ENCODE measurements around the gene SCN5A. TPM values are rescaled to one million over a fixed set of nuclear protein-coding genes. Genes with fewer than 3 reads are reported as not detected.

Gene SCN5A
- total and polyA plus RNA-seq, 2 of the 8 experiments (the other 6 are each of a cell fraction or from before 2014, with no cell fraction given): 4.8 to 11.4 TPM

DNA sequence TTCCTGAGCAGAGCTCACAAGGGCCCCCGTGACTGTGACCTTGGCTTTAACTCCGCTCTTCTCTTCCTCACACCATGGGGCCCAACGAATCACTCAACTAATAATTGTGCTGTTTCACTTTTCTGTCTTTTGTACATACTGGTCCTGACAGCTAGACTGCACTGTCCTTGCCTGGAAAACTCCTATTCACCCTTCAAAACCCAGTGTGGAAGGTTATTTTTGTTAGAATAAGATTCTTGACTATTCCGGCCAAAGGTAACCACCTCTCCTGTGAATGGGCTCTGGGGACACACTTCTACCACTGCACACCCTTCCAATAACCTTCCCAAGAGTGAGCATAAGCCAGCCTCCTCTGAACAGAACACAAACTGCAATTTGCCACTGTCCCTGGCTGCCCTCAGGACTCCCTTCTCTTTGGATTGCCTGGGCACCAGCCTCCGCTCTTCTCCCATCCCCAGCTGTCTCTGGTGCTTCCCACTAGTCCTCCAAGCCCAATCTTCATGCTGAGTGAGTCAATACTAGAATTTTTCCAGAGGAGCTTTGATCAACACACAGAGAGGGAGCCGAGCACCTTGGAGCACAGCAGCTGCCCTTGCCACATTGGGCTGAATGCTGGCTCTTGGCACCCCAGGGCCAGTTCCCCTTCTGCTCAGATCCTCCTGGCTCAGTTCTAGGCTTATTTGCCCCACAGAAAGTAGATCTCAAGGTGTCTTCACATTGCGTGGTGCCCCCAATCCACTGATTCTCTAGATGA, 2.1 kb downstream of the SCN5A start:
- no peak overlapping the region for H4K5ac ChIP-seq (ENCODE audit: insufficient read length, low read depth, low read length)
- H2BK20ac ChIP-seq (ENCODE audit: low read length): no peak overlapping the region
- FAIRE-seq (no peak), DNase-seq (ENCODE audit: low read depth in 1 of 2, low spot score in 2 of 2) (no peak)
- no peaks in the 10 kb centered on the region; a peak in 1 of 4 replicates for H3K79me2 ChIP-seq (ENCODE audit: control insufficient read depth in 1 of 2, insufficient read depth in 2 of 2, low read length in 2 of 2)
- 0 out of 2 replicates have a peak overlapping the region, but pooled peaks have one; percentile 53 for H2BK15ac ChIP-seq (ENCODE audit: low read length)
- H3K23ac ChIP-seq (ENCODE audit: insufficient read length): no peak overlapping the region
- no peak overlapping the region for H3K4me3 ChIP-seq (ENCODE audit: extremely low read depth in 1 of 4, insufficient read depth in 2 of 4, low read depth in 3 of 4, low read length in 4 of 4)
- H2AK5ac ChIP-seq (ENCODE audit: low read depth, low read length): no peak overlapping the region
- CTCF ChIA-PET (ENCODE audit: partially characterized antibody): interaction anchor here (0.8 to 29.3 kb wide), 33 partner anchors 10 to 353 kb away, joined by 3 to 538 read pairs (median 4); partner anchors contain the start of gene EXOG
- no peak overlapping the region for H3K56ac ChIP-seq (replicated peaks; ENCODE audit: insufficient read length, low read depth, low read length)
- no peak overlapping the region for H3K9ac ChIP-seq (replicated peaks in 1 of 4; ENCODE audit: extremely low read depth in 1 of 4, low read depth in 3 of 4, low read length in 3 of 4)
- H3K79me1 ChIP-seq (ENCODE audit: low read depth, low read length): 0 out of 2 replicates have a peak, but pooled peaks cover 9% of the 10 kb centered on the region
- H3K18ac ChIP-seq (ENCODE audit: extremely low read depth, low read length): no peak overlapping the region
- H3K4me1 ChIP-seq (replicated peaks in 1 of 4; ENCODE audit: control insufficient read depth in 3 of 4, insufficient read depth in 4 of 4, low read length in 3 of 4): peaks cover 0 to 13% (median 6%) of the 10 kb centered on the region in 4 experiments; a peak in 5 of 7 replicates
- peaks cover 0 to 40% (median 28%) of the 10 kb centered on the region in 4 experiments; a peak in 6 of 7 replicates for H3K27me3 ChIP-seq (replicated peaks in 1 of 4; ENCODE audit: control insufficient read depth in 3 of 4, extremely low read depth in 1 of 4, insufficient read depth in 3 of 4, low read length in 3 of 4)
- H3K36me3 ChIP-seq (ENCODE audit: control insufficient read depth in 2 of 4, insufficient read depth in 4 of 4, low read length in 3 of 4): no peaks in the 10 kb centered on the region
- H3K4ac ChIP-seq (replicated peaks; ENCODE audit: insufficient read length, low read depth, low read length): no peak overlapping the region
- peaks cover 14% of the 10 kb centered on the region; the same call in 1 of the 2 replicates for H3K23me2 ChIP-seq (ENCODE audit: low read depth, low read length)
- peaks cover 0 to 28% of the 10 kb centered on the region in 2 experiments for H4K20me1 ChIP-seq (replicated peaks in 1 of 2; ENCODE audit: control insufficient read depth in 1 of 2, insufficient read depth in 2 of 2, low read length in 2 of 2)
- 89% methylated on average over 7 of the region's 7 CpGs; no CpG with 5 or more reads in 1 of the 2 experiments for WGBS, 2 experiments (ENCODE audit: extremely low coverage in 1 of 2, insufficient coverage in 1 of 2, insufficient read length in 1 of 2, insufficient replicate concordance in 2 of 2, low coverage in 1 of 2, low lambda C conversion rate in 2 of 2, missing lambda C conversion rate in 1 of 2)
- POLR2A ChIA-PET (ENCODE audit: partially characterized antibody): interaction anchor here (1.1 kb wide), 2 partner anchors 14 to 19 kb away, joined by 3 to 4 read pairs; no protein-coding TSS in a partner anchor
- no peak overlapping the region for H3K27ac ChIP-seq (ENCODE audit: low read depth, low read length)
- H3K9me3 ChIP-seq (ENCODE audit: insufficient read depth in 2 of 2, low read depth in 1 of 2, low read length in 1 of 2): no peaks in the 10 kb centered on the region
- H2BK12ac ChIP-seq (ENCODE audit: low read depth, low read length): no peak overlapping the region
- no peak overlapping the region for H2AFZ ChIP-seq (ENCODE audit: low read length)
- H3K4me2 ChIP-seq (ENCODE audit: insufficient read depth in 1 of 2, low read depth in 2 of 2, low read length in 2 of 2): no peak overlapping the region
- no peak overlapping the region for H4K91ac ChIP-seq (replicated peaks; ENCODE audit: insufficient read length, low read length)
- no peak overlapping the region for H3K14ac ChIP-seq (ENCODE audit: insufficient read length)
- H4K8ac ChIP-seq (ENCODE audit: extremely low read depth, insufficient read depth, low read length): no peak overlapping the region
- no peak overlapping the region for H2BK5ac ChIP-seq (ENCODE audit: low read depth, low read length)
- no peak overlapping the region for H2BK120ac ChIP-seq (replicated peaks; ENCODE audit: low read depth, low read length)
- TF ChIP-seq CBX8 (IDR thresholded peaks at IDR 0.05; ENCODE audit: borderline replicate concordance, low read depth, low read length) (no peak), TAF1 (IDR thresholded peaks at IDR 0.05; ENCODE audit: low read depth, low read length) (no peak), CHD2 (IDR thresholded peaks at IDR 0.05; ENCODE audit: low read length) (no peak), NANOG (IDR thresholded peaks at IDR 0.05; ENCODE audit: insufficient read depth, low read depth, low read length, poor library complexity, severe bottlenecking) (no peak), RXRA (IDR thresholded peaks at IDR 0.05; ENCODE audit: insufficient read depth, low read depth, low read length) (no peak), ZNF274 (IDR thresholded peaks at IDR 0.05; ENCODE audit: borderline replicate concordance, extremely low read depth, low read length) (no peak), MAFK (IDR thresholded peaks at IDR 0.05; ENCODE audit: low read depth, low read length) (no peak), SIRT6 (IDR thresholded peaks at IDR 0.05; ENCODE audit: low read length) (no peak), RAD21 (IDR thresholded peaks at IDR 0.05 in 1 of 2, conservative IDR thresholded peaks at IDR 0.05 in 1 of 2; ENCODE audit: low read depth in 2 of 2, low read length in 2 of 2) (no peak)
- TF ChIP-seq, protein P1, sequence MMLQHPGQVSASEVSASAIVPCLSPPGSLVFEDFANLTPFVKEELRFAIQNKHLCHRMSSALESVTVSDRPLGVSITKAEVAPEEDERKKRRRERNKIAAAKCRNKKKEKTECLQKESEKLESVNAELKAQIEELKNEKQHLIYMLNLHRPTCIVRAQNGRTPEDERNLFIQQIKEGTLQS (IDR thresholded peaks at IDR 0.05; ENCODE audit: insufficient read depth, low read depth, low read length): no peak
